Skeletal muscle tissue (tissue), 4 donors: Measurements from ENCODE around the gene PDZD7. TPM values are rescaled to one million over a fixed set of nuclear protein-coding genes. Genes with fewer than 3 reads are reported as not detected.

ENCODE experiments used
- H3K27ac ChIP-seq: one replicate; pipeline ENCODE4 v1.7.0; 2013; ENCODE audit warnings: mild to moderate bottlenecking, low read depth, low read length, inconsistent platforms
- H3K27me3 ChIP-seq, 3 donors: one replicate each; pipeline ENCODE4 v1.7.0; 2013; ENCODE audit warnings: low read length in 3 of 3; ENCODE audit not compliant: control insufficient read depth in 3 of 3, insufficient read depth in 3 of 3
- H3K36me3 ChIP-seq, 3 donors: one replicate each; pipeline ENCODE4 v1.7.0; 2013; ENCODE audit warnings: low read length in 3 of 3; ENCODE audit not compliant: control insufficient read depth in 3 of 3, insufficient read depth in 3 of 3
- H3K4me1 ChIP-seq, 3 donors: one replicate each; pipeline ENCODE4 v1.7.0; 2013; ENCODE audit warnings: low read length in 3 of 3, mild to moderate bottlenecking in 3 of 3; ENCODE audit not compliant: control insufficient read depth in 3 of 3, insufficient read depth in 3 of 3
- H3K4me3 ChIP-seq, 3 donors: one replicate each; pipeline ENCODE4 v1.7.0; 2013; ENCODE audit warnings: low read length in 3 of 3
- H3K9ac ChIP-seq, 3 donors: one replicate each; pipeline ENCODE4 v1.7.0; 2013; ENCODE audit warnings: low read length in 3 of 3, mild to moderate bottlenecking in 3 of 3, moderate library complexity in 2 of 3, low read depth in 1 of 3
- H3K9me3 ChIP-seq, 3 donors: one replicate each; pipeline ENCODE4 v1.7.0; 2013; ENCODE audit warnings: low read length in 3 of 3; ENCODE audit not compliant: control insufficient read depth in 3 of 3
- total RNA-seq: library from RNA; depleted of rRNA; stranded (reverse); fragments of >200 nt; gene quantifications from one replicate; pipeline ENCODE4 v1.2.3, GENCODE V29; 2014
- donor health status: Osteomylitis.

Gene PDZD7
- total RNA-seq, 1 donor from 2014 or later, result 1.0 TPM

DNA sequence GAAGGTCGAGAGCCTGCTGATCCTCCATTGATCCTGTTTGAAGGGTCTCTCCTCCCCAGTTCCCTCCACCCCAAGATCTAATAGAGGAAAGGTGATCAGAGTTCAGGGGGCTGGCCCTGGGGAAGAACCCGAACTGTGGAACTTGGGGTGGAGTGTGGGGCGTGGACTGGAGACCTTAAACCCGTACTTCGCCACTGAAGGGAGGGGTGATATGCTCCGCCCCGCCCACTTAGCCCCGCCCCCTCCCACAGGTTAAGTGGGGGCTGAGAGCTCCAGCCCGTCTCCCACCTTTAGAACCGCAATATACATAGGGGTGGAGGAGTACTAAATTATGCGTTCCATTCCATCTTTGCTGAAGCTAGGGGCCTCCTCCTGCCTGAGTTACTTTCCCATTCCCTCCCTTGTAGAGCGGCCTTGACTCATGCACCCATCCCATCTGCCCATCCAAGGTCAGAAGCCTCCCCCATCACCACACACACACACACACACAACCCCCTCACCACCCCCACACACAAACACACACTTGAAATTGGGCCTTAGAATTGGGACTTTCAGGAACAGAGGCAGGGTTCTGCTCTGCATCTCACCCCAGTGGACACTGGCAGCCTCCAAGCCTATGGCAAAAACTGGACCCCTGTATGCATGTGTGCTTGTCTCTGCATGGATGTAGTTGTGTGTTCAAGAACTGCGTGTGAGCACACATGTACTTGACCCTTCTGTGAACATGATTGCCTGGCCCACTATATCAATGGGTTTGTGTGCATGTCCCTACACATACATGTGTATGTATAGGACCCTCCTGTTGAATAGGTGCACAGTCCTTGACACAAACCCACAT lies 60.6 kb downstream of the PDZD7 start:
- Histone ChIP-seq H3K4me3 (peak overlapping the region; percentile 54 to 71 (median 56)), H3K36me3 (peaks cover 3 to 16% (median 8%) of the 10 kb centered on the region in 3 donors), H3K27me3 (no peaks in the 10 kb centered on the region), H3K27ac (no peak overlapping the region), H3K9me3 (no peaks in the 10 kb centered on the region), H3K4me1 (peaks cover 6 to 16% (median 15%) of the 10 kb centered on the region in 3 donors), H3K9ac (peak overlapping the region in 1 of 3 donors; percentile 79)

DNA sequence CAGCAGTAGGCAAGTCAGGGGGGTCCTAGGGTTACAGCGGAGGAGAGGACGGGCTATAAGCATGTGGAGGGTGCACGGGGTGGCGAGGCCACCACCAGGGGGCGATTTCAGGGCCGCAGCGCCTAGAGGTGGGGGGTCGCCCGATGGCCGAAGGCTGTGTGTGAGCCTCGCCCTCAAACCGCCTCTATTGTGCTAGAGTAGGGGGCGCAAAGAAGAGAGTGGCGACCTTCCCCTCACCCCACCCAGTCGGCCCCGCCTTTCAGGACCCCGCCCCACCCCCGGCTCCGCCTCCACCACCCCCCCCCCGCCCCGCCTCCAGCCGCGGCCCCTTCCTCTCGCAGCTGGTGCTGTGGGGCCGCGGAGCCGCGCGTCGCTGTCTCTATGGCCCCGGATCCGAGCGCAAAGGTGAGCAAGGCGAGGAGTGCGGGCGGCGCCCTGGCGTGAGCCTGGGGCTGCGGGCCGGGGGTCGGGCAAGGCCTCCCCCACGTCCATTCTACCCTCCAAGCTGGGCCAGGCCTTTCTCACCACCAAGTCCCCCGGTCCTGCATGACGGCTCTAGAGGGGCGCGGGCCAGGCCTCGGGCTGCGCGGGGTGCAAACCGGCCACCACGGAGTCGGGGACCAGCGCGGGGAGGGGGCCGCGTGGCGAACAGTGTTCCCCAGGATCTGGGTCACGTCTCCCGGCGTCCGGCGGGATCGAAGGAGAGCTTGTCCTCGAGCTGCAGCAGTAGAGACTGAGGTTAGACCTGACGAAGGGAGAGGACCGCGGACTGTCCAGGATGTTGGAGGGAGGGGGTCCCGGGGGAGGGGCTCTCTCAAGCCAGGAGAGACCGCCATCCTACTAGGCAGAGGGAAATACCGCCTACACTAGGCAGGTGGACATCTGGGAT lies 61.5 kb downstream of the PDZD7 start, which contains the start of gene SEMA4G:
Gene SEMA4G (plus strand): TSS at position 318 of the 889 bp plus-strand sequence. CDS start 3,409 bp downstream, outside the sequence.
- H3K4me1 ChIP-seq, result peaks cover 6 to 16% (median 15%) of the 10 kb centered on the region in 3 donors
- peak within 1 kb of the TSS; percentile 35 to 81 (median 45) for H3K9ac ChIP-seq
- H3K9me3 ChIP-seq, result no peaks in the 10 kb centered on the region
- no peak within 1 kb of the TSS for H3K27ac ChIP-seq
- H3K36me3 ChIP-seq, result peaks cover 3 to 17% (median 12%) of the 10 kb centered on the region in 3 donors
- H3K27me3 ChIP-seq, result no peaks in the 10 kb centered on the region
- peak within 1 kb of the TSS; percentile 56 to 71 (median 71) for H3K4me3 ChIP-seq

DNA sequence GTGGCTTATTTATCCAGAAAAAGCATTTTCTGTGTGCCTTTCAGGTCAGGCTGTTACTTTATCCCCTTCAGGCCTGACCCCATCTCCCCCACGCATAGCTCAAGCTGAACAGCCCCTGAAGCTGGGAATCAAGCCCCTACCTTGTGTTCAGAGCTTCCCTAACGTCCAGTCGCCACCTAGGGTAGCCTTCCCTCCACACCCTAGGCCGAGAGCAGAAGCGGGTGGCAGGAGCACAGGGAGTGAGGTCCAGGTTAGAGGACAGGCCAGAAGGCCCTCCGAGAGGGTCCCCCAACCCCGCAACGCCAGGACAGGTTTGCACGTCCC lies 62.1 kb downstream of the PDZD7 start:
- Histone ChIP-seq H3K27me3 (no peaks in the 10 kb centered on the region), H3K4me1 (peaks cover 6 to 16% (median 15%) of the 10 kb centered on the region in 3 donors), H3K9me3 (no peaks in the 10 kb centered on the region), H3K27ac (no peak overlapping the region), H3K36me3 (peaks cover 3 to 24% (median 18%) of the 10 kb centered on the region in 3 donors), H3K4me3 (peak overlapping the region; percentile 56 to 71 (median 68)), H3K9ac (peak overlapping the region; percentile 35 to 81 (median 45))

DNA sequence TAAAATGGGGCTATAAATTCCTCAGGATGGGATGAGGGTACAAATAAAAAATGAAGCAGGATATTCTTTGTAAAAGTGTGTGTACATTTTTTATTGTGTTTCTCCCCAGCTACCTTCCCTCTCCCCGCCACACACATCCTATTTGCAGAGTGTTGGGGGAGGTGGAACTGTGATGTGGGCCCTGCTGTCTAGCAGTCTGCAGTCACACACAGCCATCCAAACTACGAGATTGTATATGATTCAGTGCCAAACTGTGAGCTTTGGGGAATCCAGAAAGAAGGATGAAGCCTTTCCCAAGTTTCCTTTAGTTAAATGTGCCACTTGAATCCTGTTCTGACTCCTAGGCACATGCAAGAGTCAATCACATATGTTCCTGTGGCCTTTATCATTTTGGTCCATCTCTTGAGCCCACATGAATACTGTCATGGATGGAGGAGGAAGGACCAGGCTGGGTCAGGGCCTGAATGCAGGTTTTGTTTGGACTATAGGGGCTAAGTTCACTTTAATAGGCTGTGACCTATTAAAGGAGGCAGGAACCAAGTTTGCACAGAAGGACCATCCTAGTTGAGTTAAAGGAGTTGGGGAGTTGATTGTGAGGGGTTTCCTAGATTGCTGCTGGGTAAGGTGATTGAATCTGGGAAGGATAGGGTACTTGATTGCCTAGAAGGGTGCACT lies 62.7 kb downstream of the PDZD7 start:
- no peaks in the 10 kb centered on the region for H3K27me3 ChIP-seq
- H3K9ac ChIP-seq, result peak overlapping the region in 2 of 3 donors; percentile 35 to 45
- peaks cover 3 to 28% (median 18%) of the 10 kb centered on the region in 3 donors for H3K36me3 ChIP-seq
- H3K4me1 ChIP-seq, result peaks cover 6 to 16% (median 15%) of the 10 kb centered on the region in 3 donors
- no peaks in the 10 kb centered on the region for H3K9me3 ChIP-seq
- H3K27ac ChIP-seq, result no peak overlapping the region
- peak overlapping the region in 2 of 3 donors; percentile 56 to 71 for H3K4me3 ChIP-seq

DNA sequence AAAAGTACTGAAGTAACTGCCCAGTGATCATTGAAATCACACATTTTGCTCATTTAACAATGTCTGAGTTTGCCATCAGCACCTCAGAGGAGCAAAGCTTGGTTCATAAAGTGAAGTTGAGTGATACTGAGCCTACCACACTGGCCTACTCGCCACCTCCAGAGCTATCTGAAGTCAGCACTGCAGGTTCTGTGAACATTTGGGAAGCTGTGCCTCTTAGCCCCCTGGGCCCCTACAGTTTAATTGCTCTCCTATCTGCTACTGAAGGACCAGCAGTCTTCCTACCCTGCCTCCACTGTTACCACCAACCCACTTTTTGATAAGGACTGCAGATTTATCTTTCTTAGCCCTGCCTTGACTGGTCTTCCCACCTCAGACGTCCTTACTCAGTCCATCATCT lies 63.6 kb downstream of the PDZD7 start:
- H3K27ac ChIP-seq, result no peak overlapping the region
- H3K4me3 ChIP-seq, result no peak overlapping the region
- H3K36me3 ChIP-seq, result peaks cover 3 to 34% (median 24%) of the 10 kb centered on the region in 3 donors
- H3K4me1 ChIP-seq, result peaks cover 6 to 16% (median 15%) of the 10 kb centered on the region in 3 donors
- no peaks in the 10 kb centered on the region for H3K27me3 ChIP-seq
- no peak overlapping the region for H3K9ac ChIP-seq
- H3K9me3 ChIP-seq, result no peaks in the 10 kb centered on the region

DNA sequence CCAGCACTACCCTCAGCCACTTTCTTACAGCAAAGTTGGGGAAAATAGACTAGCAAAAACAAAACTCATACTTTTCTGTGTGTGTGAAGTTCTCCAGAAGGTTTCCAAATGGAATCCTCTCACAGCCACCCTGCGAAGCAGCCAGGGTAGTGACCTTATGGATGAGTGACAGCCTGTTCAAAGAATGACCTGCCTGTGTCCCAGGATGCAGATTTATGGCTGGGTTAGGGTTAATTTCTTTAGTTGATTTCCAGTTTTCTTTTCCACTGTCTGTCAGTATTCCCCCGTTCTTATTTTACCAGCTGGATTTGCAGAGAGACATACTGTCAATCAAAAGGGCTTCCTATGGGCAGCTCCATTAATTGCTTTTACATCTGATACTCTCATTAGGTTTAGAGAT lies 64.0 kb downstream of the PDZD7 start:
- Histone ChIP-seq H3K9me3 (no peaks in the 10 kb centered on the region), H3K36me3 (peaks cover 3 to 37% (median 27%) of the 10 kb centered on the region in 3 donors), H3K27me3 (no peaks in the 10 kb centered on the region), H3K27ac (no peak overlapping the region), H3K9ac (no peak overlapping the region), H3K4me1 (peaks cover 6 to 16% (median 15%) of the 10 kb centered on the region in 3 donors), H3K4me3 (no peak overlapping the region)

DNA sequence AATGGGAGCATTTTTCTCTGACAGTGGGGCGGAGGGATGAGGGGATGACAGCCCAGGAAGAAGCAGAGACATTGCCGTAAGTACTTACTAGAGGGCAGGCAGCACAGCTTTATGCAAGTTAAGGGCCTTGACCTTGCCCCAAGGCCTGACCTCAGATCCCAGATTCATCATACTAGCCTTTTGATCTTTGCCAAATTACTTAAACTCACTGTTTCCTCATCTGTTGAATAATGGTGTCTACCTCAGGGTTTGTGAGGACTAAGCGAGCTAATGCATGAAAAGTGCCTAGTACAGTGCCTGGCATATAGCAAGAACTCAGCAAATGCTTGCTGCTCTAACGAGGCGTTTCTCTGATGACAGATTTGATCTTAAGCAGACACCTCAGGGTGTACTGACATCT lies 65.1 kb downstream of the PDZD7 start:
- no peak overlapping the region for H3K4me3 ChIP-seq
- H3K27me3 ChIP-seq, result no peaks in the 10 kb centered on the region
- no peaks in the 10 kb centered on the region for H3K9me3 ChIP-seq
- H3K9ac ChIP-seq, result no peak overlapping the region
- H3K27ac ChIP-seq, result no peak overlapping the region
- H3K4me1 ChIP-seq, result peaks cover 6 to 17% (median 15%) of the 10 kb centered on the region in 3 donors
- H3K36me3 ChIP-seq, result peaks cover 3 to 42% (median 29%) of the 10 kb centered on the region in 3 donors

DNA sequence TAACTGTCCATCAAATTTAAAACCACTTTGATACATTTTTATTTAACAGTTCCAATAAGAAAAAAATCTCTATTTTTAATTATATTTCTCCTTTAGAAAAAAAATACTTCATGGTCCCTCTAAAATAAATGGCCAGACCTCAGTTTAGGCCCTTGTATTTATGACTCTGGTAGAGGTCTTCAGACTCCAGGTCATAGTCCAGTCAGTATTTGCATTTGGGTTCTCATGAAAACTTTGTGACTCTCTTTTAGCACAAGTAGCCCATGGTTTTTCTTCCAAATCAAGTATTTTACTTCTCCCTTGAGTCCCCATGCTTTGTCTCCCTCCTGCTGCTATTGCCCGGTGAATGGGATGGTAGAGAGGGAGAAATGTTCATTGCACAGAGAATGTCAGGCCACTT lies 67.1 kb downstream of the PDZD7 start:
- H3K36me3 ChIP-seq, result peaks cover 7 to 51% (median 38%) of the 10 kb centered on the region in 3 donors
- H3K27ac ChIP-seq, result no peak overlapping the region
- H3K4me1 ChIP-seq, result peaks cover 4 to 8% (median 7%) of the 10 kb centered on the region in 3 donors
- H3K9me3 ChIP-seq, result no peaks in the 10 kb centered on the region
- H3K9ac ChIP-seq, result no peak overlapping the region
- no peaks in the 10 kb centered on the region for H3K27me3 ChIP-seq
- no peak overlapping the region for H3K4me3 ChIP-seq

DNA sequence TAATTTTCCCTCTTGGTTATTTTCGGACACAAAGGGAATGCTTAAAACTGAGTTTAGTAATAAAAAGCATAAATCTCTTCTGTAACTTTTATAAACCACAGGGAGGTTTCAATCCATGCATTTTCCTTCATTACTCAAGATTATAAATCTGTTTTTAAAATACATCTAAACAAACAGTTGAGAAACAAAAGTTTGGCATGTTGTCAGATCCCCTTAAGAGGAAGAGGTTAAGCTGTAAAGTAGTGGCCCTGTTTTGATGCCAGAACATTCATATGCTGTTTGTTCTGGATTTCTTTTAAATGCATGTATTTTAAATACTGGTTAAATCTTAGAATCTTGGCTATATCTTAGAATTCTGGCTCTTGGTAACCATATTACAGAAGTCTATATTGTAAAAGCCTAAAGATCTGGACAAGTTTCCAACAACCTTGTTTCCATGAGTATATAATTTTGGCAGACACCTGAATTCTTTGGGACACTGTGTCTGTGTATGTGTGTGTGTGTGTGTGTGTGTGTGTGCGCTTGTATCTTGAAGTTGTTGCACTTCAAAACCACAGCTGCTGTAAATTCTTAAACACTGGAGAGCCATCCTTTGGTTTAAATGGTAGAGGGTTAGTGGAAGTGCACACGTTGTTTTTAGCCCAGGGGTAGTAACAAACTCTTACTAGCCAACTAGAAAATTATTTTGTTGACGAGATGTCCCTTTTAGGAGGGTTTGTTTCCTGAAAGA lies 68.4 kb downstream of the PDZD7 start:
- Histone ChIP-seq H3K4me1 (peaks cover 0 to 2% (median 0%) of the 10 kb centered on the region in 3 donors), H3K36me3 (peaks cover 9 to 60% (median 46%) of the 10 kb centered on the region in 3 donors), H3K27me3 (no peaks in the 10 kb centered on the region)

More for the DNA sequence above, 68.4 kb downstream of the PDZD7 start:
- Histone ChIP-seq H3K9me3 (no peaks in the 10 kb centered on the region), H3K9ac (no peak overlapping the region), H3K27ac (no peak overlapping the region), H3K4me3 (no peak overlapping the region)
